ENCODE results near the gene PRKN. TPM values are rescaled to one million over a fixed set of nuclear protein-coding genes. Genes with fewer than 3 reads are reported as not detected.

Gene PRKN
- total RNA-seq, 4 donors from 2014 or later, result 4.5 to 12.3 (median 9.0) TPM

DNA sequence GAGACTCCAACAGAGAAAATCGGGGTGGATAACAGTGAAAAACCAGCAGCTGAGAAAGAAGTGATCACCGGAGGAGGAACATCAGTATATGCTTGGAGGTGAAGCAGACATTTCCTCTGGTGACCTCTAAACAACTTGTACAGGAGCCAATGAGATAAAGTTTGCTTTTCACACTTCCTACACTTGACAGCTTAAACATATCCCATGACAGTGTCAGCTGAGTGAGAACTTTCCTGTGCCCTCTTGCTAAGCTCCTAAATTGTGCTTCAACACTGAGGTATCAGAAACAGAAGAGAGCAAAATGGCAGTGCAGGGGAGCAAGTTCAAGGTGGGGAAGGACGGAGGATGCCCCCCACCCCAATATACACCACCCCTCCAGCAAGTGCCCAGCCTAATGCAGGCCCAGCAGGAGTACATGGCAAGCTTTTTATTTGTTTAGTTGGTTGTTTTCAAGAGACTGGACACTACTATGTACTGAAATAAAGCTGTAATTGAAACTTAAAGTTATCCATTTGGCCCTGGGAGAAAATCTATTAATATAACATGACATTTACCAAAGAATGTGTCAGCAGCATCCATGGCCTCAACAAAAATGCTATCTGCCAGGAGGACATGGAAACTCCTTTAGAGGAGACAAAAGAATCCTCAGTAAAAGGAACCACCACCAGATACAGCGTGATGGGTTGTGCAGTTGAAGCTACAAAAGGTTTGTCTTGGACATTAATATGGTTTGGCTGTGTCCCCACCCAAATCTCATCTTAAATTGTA, 540.2 kb downstream of the PRKN start:
- no peak overlapping the region for H3K4me3 ChIP-seq
- no peak for DNase-seq
- no peaks in the 10 kb centered on the region for H3K4me1 ChIP-seq
- intact Hi-C loops (cut with DNase I; ENCODE audit: low total_unique reads), result no loop called here
- H3K27ac ChIP-seq, result no peak overlapping the region
- H3K9me3 ChIP-seq, result no peaks in the 10 kb centered on the region
- H3K36me3 ChIP-seq, result no peaks in the 10 kb centered on the region
- no peak for TF ChIP-seq CTCF (IDR thresholded peaks at IDR 0.05)
- TF ChIP-seq EP300 (IDR thresholded peaks at IDR 0.05; ENCODE audit: low read depth), result no peak
- H3K27me3 ChIP-seq, result no peaks in the 10 kb centered on the region
- 66 to 86% methylated on average over 4 of the region's 4 CpGs for WGBS, 2 donors (ENCODE audit: low coverage in 1 of 2)
- in situ Hi-C loops (cut with MboI; ENCODE audit: low pct_ligation_motif_present in 1 of 4, low pct_unique_long_range_greater_than_20kb in 1 of 4, low sequenced_read_pairs in 3 of 4), result no loop called here

DNA sequence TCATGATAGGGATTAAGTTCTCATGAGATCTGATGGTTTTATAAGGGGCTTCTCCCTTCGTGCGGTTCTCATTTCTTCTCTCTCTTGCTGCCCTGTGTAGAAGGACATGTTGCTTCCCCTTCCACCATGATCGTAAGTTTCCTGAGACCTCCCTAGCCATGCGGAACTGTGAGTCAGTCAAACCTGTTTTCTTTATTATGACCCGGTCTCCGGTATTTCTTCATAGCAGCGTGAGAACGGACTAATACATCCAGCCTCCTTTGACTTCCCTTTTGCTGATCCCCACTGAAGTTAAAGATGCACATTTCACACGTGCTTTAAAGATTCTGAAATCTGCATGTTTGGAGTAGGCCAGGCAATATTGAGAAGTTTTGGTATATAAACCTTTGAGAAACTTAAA, 543.1 kb downstream of the PRKN start:
- H3K27ac ChIP-seq, result no peak overlapping the region
- H3K4me3 ChIP-seq, result no peak overlapping the region
- intact Hi-C loops (cut with DNase I; ENCODE audit: low total_unique reads), result no loop called here
- in situ Hi-C loops (cut with MboI; ENCODE audit: low pct_ligation_motif_present in 1 of 4, low pct_unique_long_range_greater_than_20kb in 1 of 4, low sequenced_read_pairs in 3 of 4), result no loop called here
- H3K4me1 ChIP-seq, result no peaks in the 10 kb centered on the region
- H3K9me3 ChIP-seq, result no peaks in the 10 kb centered on the region
- DNase-seq, result no peak
- WGBS, 2 donors (ENCODE audit: low coverage in 1 of 2), result 70 to 90% methylated on average over 8 to 9 of the region's 9 CpGs
- H3K36me3 ChIP-seq, result no peaks in the 10 kb centered on the region
- TF ChIP-seq POLR2A (IDR thresholded peaks at IDR 0.05) (no peak), EP300 (IDR thresholded peaks at IDR 0.05; ENCODE audit: low read depth) (no peak), CTCF (IDR thresholded peaks at IDR 0.05) (no peak), POLR2AphosphoS5 (IDR thresholded peaks at IDR 0.05) (no peak)
- no peaks in the 10 kb centered on the region for H3K27me3 ChIP-seq

DNA sequence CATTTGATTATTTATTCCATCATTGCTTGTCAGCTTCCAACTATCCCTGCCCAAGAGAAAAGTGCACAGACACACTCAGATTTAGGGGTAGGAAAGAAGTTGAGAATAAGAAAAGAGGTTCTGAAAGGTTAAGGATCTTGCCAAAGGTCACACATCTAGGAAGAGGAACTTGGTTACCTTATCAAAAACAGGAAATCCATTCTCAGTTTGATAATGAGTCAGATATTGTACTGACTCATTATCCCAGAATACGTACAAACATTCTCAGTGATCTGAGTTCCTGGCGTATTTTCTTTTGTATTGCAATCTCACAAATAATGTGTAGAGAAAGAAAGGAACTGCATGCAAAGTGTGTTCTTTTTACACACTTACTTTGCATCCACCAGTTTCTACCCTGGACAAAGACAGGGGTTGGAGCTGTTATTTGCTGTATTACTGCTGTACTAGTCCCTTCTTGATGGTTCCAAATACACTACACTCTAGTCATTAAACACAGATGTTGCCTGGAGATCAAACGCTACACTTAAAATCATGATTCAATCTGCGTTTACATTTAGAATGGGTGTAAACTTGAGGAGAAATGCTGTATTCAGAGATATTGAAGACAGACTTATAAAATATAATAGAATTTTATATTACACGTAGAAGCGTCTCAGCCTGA, 545.7 kb downstream of the PRKN start:
- no peak for DNase-seq
- in situ Hi-C loops (cut with MboI; ENCODE audit: low pct_ligation_motif_present in 1 of 4, low pct_unique_long_range_greater_than_20kb in 1 of 4, low sequenced_read_pairs in 3 of 4), result no loop called here
- H3K27ac ChIP-seq, result no peak overlapping the region
- intact Hi-C loops (cut with DNase I; ENCODE audit: low total_unique reads), result no loop called here
- no peaks in the 10 kb centered on the region for H3K36me3 ChIP-seq
- no peak for TF ChIP-seq EP300 (IDR thresholded peaks at IDR 0.05; ENCODE audit: low read depth)
- no peak for TF ChIP-seq POLR2A (IDR thresholded peaks at IDR 0.05)
- no peak for TF ChIP-seq POLR2AphosphoS5 (IDR thresholded peaks at IDR 0.05)
- no peak for TF ChIP-seq CTCF (IDR thresholded peaks at IDR 0.05)
- H3K27me3 ChIP-seq, result no peaks in the 10 kb centered on the region
- 59 to 77% methylated on average over 6 of the region's 6 CpGs for WGBS, 2 donors (ENCODE audit: low coverage in 1 of 2)
- no peaks in the 10 kb centered on the region for H3K4me1 ChIP-seq
- H3K4me3 ChIP-seq, result no peak overlapping the region
- H3K9me3 ChIP-seq, result no peaks in the 10 kb centered on the region

GRCh38 chr6:162181111-162181510, 546.5 kb downstream of the PRKN start:
- no peak overlapping the region for H3K4me3 ChIP-seq
- H3K27ac ChIP-seq, result no peak overlapping the region
- no peaks in the 10 kb centered on the region for H3K9me3 ChIP-seq
- no peak for DNase-seq
- intact Hi-C loops (cut with DNase I; ENCODE audit: low total_unique reads), result no loop called here
- 81 to 89% methylated on average over 5 of the region's 5 CpGs for WGBS, 2 donors (ENCODE audit: low coverage in 1 of 2)
- in situ Hi-C loops (cut with MboI; ENCODE audit: low pct_ligation_motif_present in 1 of 4, low pct_unique_long_range_greater_than_20kb in 1 of 4, low sequenced_read_pairs in 3 of 4), result no loop called here
- no peaks in the 10 kb centered on the region for H3K4me1 ChIP-seq
- no peaks in the 10 kb centered on the region for H3K36me3 ChIP-seq
- no peak for TF ChIP-seq CTCF (IDR thresholded peaks at IDR 0.05)
- no peaks in the 10 kb centered on the region for H3K27me3 ChIP-seq
